Sigmoid colon (tissue), 4 donors: Measurements from ENCODE around the gene DCDC2C.

Experiments
- POLR2A ChIP-seq, 2 donors: fragments of 450-650 bp; IDR thresholded peaks; one replicate each; pipeline ENCODE4 v1.6.1; 2016; ENCODE audit warnings: antibody characterized with exemption in 2 of 2, mild to moderate bottlenecking in 2 of 2, moderate library complexity in 2 of 2
- POLR2AphosphoS5 ChIP-seq, 4 donors: sonication (generic); formaldehyde crosslinking; IDR thresholded peaks; one replicate each; pipeline ENCODE4 v1.6.1; 2017; ENCODE audit warnings: antibody characterized with exemption in 4 of 4
- TF ChIP-seq, protein P1 (sequence below), 4 experiments: fragments of 450-650 bp in 3 of 4; fragments of 200-600 bp in 1 of 4; IDR thresholded peaks; one replicate each; pipeline ENCODE4 v1.5.1; 2016 to 2019; ENCODE audit warnings: antibody characterized with exemption in 4 of 4, mild to moderate bottlenecking in 3 of 4, moderate library complexity in 2 of 4

DNA sequence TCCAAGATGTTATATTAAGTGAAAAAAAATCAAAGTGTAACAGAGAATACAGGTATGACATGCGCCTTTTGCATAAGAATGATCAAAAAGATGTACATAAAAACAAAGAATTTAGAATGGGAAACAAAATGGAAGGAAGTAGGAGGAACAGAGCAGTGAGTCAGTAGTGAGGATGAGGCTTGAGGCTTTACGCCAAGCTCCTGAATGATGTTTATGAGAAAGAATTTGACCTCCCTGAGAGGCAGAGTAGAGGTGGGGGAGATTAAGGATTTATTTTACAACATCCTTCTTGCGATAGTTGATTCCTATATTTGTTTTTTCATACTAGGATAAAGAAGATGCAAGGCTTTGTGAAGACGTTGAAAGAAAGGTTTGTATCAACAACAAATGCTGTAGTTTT is 81.4 kb downstream of the DCDC2C start:
- TF ChIP-seq, protein P1, sequence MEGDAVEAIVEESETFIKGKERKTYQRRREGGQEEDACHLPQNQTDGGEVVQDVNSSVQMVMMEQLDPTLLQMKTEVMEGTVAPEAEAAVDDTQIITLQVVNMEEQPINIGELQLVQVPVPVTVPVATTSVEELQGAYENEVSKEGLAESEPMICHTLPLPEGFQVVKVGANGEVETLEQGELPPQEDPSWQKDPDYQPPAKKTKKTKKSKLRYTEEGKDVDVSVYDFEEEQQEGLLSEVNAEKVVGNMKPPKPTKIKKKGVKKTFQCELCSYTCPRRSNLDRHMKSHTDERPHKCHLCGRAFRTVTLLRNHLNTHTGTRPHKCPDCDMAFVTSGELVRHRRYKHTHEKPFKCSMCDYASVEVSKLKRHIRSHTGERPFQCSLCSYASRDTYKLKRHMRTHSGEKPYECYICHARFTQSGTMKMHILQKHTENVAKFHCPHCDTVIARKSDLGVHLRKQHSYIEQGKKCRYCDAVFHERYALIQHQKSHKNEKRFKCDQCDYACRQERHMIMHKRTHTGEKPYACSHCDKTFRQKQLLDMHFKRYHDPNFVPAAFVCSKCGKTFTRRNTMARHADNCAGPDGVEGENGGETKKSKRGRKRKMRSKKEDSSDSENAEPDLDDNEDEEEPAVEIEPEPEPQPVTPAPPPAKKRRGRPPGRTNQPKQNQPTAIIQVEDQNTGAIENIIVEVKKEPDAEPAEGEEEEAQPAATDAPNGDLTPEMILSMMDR (IDR thresholded peaks at IDR 0.05), result no peak
- no peak for TF ChIP-seq POLR2A (IDR thresholded peaks at IDR 0.05)
- no peak for TF ChIP-seq POLR2AphosphoS5 (IDR thresholded peaks at IDR 0.05)
